Measurements from ENCODE around the gene RALA. TPM values are rescaled to one million over a fixed set of nuclear protein-coding genes. Genes with fewer than 3 reads are reported as not detected.

Gene RALA
- total and polyA plus RNA-seq, 10 of the 15 experiments (the other 5 are each of a cell fraction or from before 2014, with no cell fraction given): 7.5 to 53.3 (median 23.1) TPM

- 0 out of 2 replicates have a peak, but pooled peaks have one; percentile 30 for TF ChIP-seq IKZF1 (conservative IDR thresholded peaks at IDR 0.05)
- TF ChIP-seq SREBF1 (IDR thresholded peaks at IDR 0.05; ENCODE audit: low read length): no peak
- TF ChIP-seq CREB1 (IDR thresholded peaks at IDR 0.05; ENCODE audit: low read depth): peak; percentile 35; the same call in 1 of the 2 replicates
These were observed 122.9 kb downstream of the RALA start (continued) for GRCh38 chr7:39746103-39746819.

DNA sequence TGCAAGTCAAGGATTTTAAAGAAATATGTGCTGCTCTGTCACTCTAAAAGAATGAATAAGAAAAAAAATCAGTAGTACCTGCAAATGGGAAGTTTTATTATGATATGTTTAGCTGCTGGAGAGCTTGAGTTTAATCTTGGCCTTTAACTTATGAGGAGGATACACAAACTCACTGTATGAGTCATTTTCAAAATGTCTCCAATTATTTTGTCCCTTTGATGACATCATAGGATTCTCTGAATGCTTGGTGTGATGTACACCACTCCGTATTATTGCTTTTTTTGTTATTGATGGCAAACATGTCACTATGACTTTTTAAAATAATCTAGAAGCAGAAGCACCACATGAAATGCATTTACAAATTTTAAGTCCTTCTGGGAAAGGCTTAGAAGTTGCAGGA, 125.8 kb downstream of the RALA start:
- SMC1A ChIA-PET (ENCODE audit: uncharacterized antibody, unreplicated experiment): interaction anchor here (0.8 to 13.1 kb wide), 7 partner anchors 9 to 170 kb away, joined by 3 to 366 read pairs (median 4); partner anchors contain the start of gene RALA
- Histone ChIP-seq H3K27me3 (replicated peaks in 1 of 2; ENCODE audit: control insufficient read depth in 2 of 2, insufficient read depth in 2 of 2, low read length in 1 of 2) (no peaks in the 10 kb centered on the region), H3K36me3 (ENCODE audit: control insufficient read depth in 2 of 2, insufficient read depth in 2 of 2, low read length in 1 of 2) (peaks cover 0 to 2% of the 10 kb centered on the region in 2 experiments; a peak in 3 of 4 replicates), H3K27ac (ENCODE audit: control insufficient read depth, insufficient read depth) (no peak overlapping the region), H3K4me1 (ENCODE audit: control insufficient read depth, insufficient read depth, low read length) (peaks cover 6% of the 10 kb centered on the region), H4K20me1 (ENCODE audit: control insufficient read depth, insufficient read depth) (no peaks in the 10 kb centered on the region), H2AFZ (ENCODE audit: control insufficient read depth, low read depth, low read length) (no peak overlapping the region), H3K4me2 (ENCODE audit: control insufficient read depth, insufficient read depth) (no peak overlapping the region), H3K9ac (ENCODE audit: control insufficient read depth, insufficient read depth, low read length) (no peak overlapping the region), H3K9me3 (replicated peaks; ENCODE audit: control insufficient read depth, insufficient read depth, low read length) (no peaks in the 10 kb centered on the region; the same call in 2 of the 3 replicates), H3K4me3 (no peak overlapping the region), H3K79me2 (ENCODE audit: control insufficient read depth, insufficient read depth, low read length) (no peaks in the 10 kb centered on the region; the same call in 1 of the 2 replicates)
- FAIRE-seq: no peak
- CTCF ChIA-PET: interaction anchor here (2.2 to 15.4 kb wide), 4 partner anchors 13 to 169 kb away, joined by 4 to 612 read pairs (median 40); no protein-coding TSS in a partner anchor
- in situ Hi-C loops (cut with MboI): loop anchor here (5.0 to 25.0 kb wide), 2 partner anchors 167 to 1387 kb away; no protein-coding TSS in a partner anchor
- RAD21 ChIA-PET (ENCODE audit: unreplicated experiment): interaction anchor here (0.9 to 20.6 kb wide), 2 partner anchors 11 to 169 kb away, joined by 5 to 410 read pairs; no protein-coding TSS in a partner anchor
- 77% methylated on average over 1 of the region's 1 CpG for WGBS (ENCODE audit: insufficient coverage, insufficient replicate concordance, low lambda C conversion rate, missing lambda C conversion rate)
- DNase-seq (ENCODE audit: low read depth, low spot score): no peak
- BruUV-seq (replicated peaks): no TSS peak
- ATAC-seq: peak; percentile 55
- TF ChIP-seq TAF1 (IDR thresholded peaks at IDR 0.05; ENCODE audit: borderline replicate concordance, low read depth, low read length): no peak
- TF ChIP-seq ATF7 (IDR thresholded peaks at IDR 0.05; ENCODE audit: low read depth): peak; percentile 84
- intact Hi-C loops (cut with micrococcal nuclease; ENCODE audit: unreplicated experiment): no loop called here
- POLR2A ChIA-PET: no interaction called here
